ENCODE data around the gene SOX13.

DNA sequence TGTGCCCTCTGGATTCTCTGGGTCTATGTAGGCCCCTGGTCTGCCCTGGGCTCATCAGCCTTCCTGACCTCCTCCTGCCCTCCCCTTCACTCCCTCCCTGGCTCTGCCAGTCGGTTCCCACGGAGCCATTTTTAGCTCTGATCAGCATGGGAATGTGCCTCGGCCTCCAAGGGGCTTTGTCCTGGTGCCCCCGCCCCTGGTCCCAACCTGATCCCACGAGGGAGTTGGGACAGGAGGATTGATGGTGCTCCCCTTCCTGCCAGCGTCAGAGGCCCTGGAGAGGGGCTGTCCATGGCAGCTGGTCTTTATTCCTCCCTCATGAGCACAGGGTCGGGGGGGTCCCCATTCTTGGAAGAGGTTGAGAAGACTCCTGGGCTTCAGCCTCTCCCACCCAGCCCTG lies 54.0 kb downstream of the SOX13 start:
- TF ChIP-seq EZH2phosphoT487 (IDR thresholded peaks at IDR 0.05; ENCODE audit: borderline replicate concordance, low read length): no peak
- TF ChIP-seq, protein P1, sequence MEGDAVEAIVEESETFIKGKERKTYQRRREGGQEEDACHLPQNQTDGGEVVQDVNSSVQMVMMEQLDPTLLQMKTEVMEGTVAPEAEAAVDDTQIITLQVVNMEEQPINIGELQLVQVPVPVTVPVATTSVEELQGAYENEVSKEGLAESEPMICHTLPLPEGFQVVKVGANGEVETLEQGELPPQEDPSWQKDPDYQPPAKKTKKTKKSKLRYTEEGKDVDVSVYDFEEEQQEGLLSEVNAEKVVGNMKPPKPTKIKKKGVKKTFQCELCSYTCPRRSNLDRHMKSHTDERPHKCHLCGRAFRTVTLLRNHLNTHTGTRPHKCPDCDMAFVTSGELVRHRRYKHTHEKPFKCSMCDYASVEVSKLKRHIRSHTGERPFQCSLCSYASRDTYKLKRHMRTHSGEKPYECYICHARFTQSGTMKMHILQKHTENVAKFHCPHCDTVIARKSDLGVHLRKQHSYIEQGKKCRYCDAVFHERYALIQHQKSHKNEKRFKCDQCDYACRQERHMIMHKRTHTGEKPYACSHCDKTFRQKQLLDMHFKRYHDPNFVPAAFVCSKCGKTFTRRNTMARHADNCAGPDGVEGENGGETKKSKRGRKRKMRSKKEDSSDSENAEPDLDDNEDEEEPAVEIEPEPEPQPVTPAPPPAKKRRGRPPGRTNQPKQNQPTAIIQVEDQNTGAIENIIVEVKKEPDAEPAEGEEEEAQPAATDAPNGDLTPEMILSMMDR (IDR thresholded peaks at IDR 0.05; ENCODE audit: low read depth, low read length, poor library complexity, severe bottlenecking): no peak

Data from DOHH2 (cell line).